HG03280 (cell line): ENCODE data around the gene CD200R1L.

Experiments
- ATAC-seq: cut with Tn5 transposase; IDR thresholded peaks from one replicate; pipeline ENCODE4 v1.9.1; 2021; ENCODE audit warnings: mild to moderate bottlenecking, moderate library complexity; ENCODE audit not compliant: unreplicated experiment

Gene CD200R1L

DNA sequence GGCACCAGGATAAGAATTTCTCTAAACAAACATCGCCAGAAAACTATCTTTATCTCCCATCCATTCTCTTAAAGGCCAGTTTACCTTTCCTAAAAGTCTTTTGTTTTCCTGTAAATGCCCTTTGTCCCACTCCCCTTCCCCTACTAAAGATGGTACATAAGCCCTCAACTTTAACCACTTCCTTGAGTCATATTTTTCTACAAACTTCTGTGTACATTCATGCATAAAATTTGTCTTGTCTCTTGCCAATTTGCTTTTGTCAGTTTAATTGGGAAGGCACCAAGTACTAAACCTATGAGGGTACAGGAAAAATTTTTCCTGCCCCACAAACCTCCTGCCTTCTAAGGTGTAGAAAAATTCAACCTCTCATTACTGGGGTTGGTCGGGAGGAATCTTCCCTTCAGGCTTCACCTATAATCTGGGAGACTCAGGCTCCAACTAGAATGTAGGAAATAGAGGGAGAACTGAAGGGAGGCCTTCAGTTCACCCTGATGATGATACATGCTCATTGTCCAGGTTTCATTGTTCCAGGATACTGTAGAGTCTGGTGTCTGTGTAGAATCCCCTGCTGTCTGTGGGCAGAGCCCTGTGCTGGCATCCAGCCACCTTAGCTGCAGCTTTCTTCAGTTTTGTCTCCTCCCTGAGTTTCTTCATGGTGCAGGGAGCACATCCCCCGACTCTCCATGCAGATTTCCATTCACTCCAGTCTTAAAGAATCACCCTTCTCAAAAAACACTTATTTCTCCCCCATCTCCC is 53.2 kb downstream of the CD200R1L start:
- ATAC-seq, result no peak

GRCh38 chr3:112791736-112792135 is 54.9 kb downstream of the CD200R1L start:
- ATAC-seq, result no peak

DNA sequence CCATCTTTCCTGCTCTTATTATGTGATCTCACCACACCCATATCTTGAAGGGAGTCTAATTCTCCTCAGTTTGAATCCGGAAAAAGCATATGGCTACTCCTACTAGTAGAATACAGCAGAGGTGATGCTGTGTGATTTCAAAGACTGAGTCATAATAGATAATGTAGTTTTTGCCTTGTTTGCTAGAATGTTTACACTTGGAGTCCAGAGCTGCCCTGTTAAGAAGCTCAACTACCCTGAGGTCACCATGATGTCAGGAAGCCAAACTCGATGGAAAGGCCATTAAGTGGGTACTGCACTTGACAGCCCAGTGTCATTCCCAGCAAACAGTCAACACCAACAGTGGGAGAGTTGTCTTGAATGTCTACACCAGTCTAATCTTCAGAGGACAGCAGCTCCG is 56.9 kb downstream of the CD200R1L start:
- no peak for ATAC-seq

DNA sequence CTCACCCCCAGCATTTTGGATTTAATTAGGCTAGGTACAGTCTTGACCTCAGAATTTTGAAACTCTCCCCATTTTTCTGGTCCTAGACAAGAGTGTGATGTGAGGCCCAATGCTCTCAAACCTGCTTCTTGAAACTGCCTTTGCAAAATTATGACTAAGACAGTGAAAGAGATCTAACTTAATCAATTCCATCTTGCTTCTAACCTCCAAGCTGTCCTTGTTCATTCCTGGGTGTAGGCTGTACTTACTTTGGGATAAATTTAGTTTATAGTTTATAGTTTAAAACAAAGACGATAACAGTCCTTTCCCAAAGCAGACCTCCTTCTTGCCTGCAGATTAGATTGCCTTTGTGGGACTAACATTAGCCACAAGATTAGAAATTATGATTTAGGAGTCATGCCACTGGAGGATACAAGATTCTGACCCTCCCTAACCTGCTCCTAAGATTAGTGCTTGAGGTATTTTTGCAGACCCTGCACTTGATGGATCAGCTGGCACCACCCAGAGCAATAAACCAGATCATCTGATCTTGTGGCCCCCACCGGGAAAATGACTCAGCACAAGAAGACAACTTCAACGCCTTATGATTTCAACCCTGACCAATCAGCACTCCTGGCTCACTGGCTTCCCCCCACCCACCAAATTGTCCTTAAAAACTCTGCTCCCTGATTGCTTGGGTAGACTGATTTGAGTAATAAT is 59.6 kb downstream of the CD200R1L start:
- ATAC-seq, result no peak

- no peak for ATAC-seq
Observed at GRCh38 chr3:112786002-112786590, 60.6 kb downstream of the CD200R1L start.

GRCh38 chr3:112785321-112786001 is 61.2 kb downstream of the CD200R1L start:
- no peak for ATAC-seq

- no peak for ATAC-seq
Observed at GRCh38 chr3:112782491-112782890, 64.2 kb downstream of the CD200R1L start.

DNA sequence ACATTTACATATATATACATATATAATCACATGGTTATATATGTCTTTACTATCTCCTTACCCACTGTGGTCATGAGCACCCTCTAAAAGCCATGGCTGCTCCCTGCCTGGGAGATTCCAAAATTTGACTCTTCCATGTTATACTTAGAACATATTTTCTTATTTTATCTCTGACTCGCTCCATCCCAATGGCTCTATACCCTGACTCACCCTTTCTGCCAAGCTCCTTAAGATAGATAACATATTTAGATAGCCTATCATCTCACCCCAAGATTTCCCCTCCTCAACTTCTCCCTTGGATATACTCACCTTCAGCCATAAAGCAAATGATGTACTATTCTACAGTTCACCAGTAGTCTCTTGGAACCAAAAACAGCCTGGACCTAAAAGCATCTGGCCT is 65.1 kb downstream of the CD200R1L start:
- no peak for ATAC-seq

DNA sequence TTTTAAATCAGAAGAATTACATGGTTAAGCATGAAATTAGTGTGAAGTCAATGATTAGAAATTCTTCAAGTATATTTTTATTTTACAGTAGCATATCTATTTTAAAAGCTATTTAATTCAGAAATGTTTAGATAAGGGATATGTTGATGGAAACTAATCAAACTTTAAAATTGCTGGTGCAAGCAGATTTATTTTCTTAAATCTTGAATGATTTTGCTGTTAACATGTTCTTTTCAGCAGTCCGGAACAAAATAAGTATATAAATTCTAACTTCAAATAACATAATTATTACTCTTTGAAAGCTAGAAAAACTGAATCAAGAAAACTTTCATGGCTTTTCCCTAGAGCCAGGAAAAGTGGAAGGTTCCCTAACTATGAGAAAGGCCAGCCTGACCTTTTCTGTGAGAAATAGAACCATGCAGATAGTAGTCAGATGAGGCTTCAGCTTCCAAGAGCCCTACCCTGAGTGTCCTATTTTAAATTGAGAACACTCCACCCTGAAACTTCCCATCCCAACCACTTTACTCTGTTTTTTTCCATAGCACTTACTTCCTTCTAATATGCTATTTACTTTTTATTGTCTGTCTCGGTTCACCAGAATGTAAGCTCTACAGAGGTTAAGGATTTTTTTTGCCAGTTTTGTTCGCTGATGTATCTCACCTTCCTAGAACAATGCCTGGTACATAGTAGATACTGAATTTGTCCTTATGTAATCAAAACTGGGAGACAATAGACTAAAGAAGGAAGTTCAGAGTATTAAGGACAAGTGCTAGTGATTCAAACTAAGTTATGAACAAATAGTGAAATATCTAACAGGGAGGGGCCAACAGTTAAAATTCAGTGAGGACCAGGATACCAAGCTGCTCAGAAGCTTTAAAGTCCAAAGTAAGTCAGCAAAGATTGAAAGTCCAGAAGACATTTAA is 66.8 kb downstream of the CD200R1L start:
- ATAC-seq, result no peak

- ATAC-seq, result no peak
Observed at GRCh38 chr3:112779011-112779410, 67.7 kb downstream of the CD200R1L start.

- no peak for ATAC-seq
Observed at GRCh38 chr3:112778353-112778948, 68.2 kb downstream of the CD200R1L start.

DNA sequence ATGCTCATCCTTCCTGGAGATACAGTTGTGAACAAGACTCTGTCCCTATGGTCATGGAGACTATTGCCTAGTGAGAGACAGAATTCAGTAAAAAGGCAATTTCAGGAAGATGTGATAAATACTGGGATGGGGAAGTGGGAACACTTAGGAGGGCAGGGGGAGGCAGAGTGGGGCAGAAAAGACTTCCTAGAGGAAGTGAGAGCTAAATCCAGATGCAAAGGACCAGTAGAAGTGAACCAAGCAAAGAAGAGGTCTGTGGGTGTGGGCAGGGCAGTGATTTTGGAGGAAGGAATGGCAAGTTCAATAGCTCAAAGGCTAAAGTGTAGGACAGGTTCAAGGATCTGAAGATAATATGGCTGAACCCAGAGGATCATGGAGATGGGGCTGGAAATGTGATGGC is 68.9 kb downstream of the CD200R1L start:
- ATAC-seq, result no peak

DNA sequence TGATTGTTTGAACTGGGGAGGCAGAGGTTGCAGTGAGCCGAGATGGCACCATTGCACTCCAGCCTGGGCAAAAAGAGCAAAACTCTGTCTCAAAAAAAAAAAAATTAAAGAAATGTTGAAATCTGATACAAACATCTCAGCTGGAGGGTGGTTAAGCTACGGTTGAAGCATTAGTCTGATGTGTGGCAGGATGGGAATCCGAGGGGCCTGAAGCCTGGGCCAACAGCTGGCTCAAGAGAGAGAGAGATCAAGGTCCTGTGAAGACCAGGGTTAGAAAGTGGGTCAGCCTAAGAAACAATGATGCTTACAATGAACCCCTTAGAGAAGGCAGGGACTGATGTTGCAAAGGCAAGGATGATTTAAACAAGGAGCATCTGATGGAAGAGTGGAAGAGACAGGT is 69.8 kb downstream of the CD200R1L start:
- ATAC-seq, result no peak

DNA sequence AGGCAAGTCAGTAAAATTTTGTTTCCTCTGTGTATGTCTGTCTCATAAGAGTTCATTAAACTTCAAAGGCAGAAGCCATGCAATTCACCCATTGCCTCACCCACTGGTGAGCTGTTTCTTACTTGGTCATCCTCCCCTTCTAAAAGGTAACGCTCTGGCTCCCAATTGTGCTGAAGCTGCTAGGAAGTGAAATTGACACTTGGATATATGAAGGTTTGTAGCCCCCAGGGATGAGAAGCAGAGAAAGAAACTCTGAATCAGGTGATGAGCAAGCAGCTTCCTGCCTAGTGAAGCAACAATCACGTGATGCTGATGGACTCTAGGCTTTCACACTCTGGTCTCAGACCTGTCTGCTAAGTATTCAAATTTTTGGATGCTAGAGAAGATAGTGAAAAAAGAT is 70.7 kb downstream of the CD200R1L start:
- ATAC-seq, result no peak

- ATAC-seq, result no peak
Observed at GRCh38 chr3:112775011-112775742, 71.5 kb downstream of the CD200R1L start.

DNA sequence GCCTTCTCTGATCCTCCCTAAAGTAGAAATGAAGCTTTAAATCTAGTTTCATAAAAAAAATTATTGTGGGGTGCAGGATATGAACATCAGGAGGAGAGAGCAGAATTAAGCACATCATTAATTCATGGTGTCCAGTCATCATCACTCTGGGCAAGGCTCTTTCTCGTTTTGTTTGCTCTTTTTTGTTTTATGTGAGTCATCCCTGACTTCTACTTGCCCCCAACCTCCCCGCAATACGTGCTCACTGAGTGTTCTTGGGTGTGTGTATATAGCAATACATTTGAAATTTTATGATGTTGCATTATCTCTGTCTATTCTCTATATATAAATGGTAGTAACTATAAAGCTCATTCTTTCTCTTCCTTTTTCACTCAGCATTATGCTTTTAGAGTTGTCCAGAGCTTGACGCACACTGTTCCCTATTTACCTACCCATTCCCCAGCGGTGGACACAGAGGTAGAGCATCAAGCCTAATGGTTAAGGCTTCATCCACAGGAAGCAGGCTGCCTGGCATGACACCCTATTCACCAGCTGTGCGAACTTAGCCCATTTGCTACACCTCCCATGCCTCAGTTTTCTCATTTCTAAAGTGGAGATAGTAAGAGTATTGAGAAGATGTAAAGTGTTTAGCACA is 72.3 kb downstream of the CD200R1L start:
- ATAC-seq, result no peak

DNA sequence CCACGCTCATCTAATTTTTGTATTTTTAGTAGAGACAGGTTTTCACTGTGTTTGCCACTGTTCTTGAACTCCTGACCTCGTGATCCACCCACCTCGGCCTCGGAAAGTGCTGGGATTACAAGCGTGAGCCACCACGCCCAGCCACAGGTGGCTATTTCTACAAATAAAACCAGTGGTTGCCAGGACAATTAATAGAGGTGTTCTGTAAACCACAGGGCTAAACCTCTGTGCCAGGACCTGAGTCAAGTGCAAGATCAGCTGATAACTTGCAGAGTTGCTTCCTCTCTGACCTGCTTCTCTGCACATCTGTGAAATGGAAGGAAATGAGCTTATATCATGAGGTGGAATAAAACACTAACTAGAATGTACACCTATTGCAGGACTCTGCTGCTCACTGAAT is 72.8 kb downstream of the CD200R1L start:
- no peak for ATAC-seq

DNA sequence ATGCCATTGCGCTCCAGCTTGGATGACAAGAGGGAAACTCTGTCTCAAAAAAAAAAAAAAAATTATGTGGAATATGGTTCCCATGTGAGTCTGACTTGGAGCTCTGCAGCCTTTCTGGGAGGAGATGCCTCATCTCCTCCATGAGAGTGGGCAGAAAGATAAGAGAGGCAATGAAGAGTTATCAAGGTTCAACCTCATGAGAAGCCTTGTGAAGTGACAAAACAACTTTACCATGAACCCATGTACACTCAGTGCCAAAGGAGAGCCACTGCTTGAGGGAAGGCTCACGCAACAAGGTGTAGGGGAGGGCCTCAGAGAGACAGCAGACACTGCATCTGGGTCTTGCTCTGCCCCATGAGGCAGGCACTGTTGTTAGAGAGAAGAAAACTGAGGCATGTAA is 75.7 kb downstream of the CD200R1L start:
- ATAC-seq, result no peak

GRCh38 chr3:112770032-112770626 is 76.5 kb downstream of the CD200R1L start:
- no peak for ATAC-seq
